Kidney (tissue), 14 donors: ENCODE data around the gene MRPL17. TPM values are rescaled to one million over a fixed set of nuclear protein-coding genes. Genes with fewer than 3 reads are reported as not detected.

ENCODE experiments used
- DNase-seq, 5 donors: peaks; one replicate each; pipeline ENCODE4 v3.0.0-alpha.2; 2013 to 2020
- FAIRE-seq: peaks from 2 replicates; lab custom pipeline; 2012; peaks lifted over from hg19 to GRCh38; lab: Jason Lieb, UNC
- H3K27ac ChIP-seq, 2 donors: one replicate each; pipeline ENCODE4 v1.7.0; 2013; ENCODE audit warnings: low read depth in 2 of 2, low read length in 2 of 2, inconsistent platforms in 1 of 2
- H3K27me3 ChIP-seq: one replicate; pipeline ENCODE4 v1.7.1; 2013; ENCODE audit warnings: low read length, inconsistent platforms; ENCODE audit not compliant: control insufficient read depth, insufficient read depth
- H3K36me3 ChIP-seq, 3 donors: one replicate each; pipeline versions ENCODE4 v1.7.0 to v1.7.1; 2013; ENCODE audit warnings: low read length in 3 of 3, control low read depth in 1 of 3, inconsistent platforms in 1 of 3; ENCODE audit not compliant: insufficient read depth in 3 of 3, control insufficient read depth in 2 of 3
- H3K4me1 ChIP-seq, 3 donors: one replicate each; pipeline versions ENCODE4 v1.7.0 to v1.7.1; 2013; ENCODE audit warnings: low read length in 3 of 3, inconsistent platforms in 1 of 3, low read depth in 1 of 3; ENCODE audit not compliant: control insufficient read depth in 2 of 3, insufficient read depth in 2 of 3
- H3K4me3 ChIP-seq, 3 donors: one replicate each; pipeline versions ENCODE4 v1.7.0 to v1.8.1; 2013; ENCODE audit warnings: low read length in 3 of 3, control low read depth in 1 of 3, inconsistent platforms in 1 of 3
- H3K9ac ChIP-seq, 3 donors: one replicate each; pipeline versions ENCODE4 v1.7.0 to v1.7.1; 2013; ENCODE audit warnings: low read length in 3 of 3, control low read depth in 1 of 3, inconsistent platforms in 1 of 3
- H3K9me3 ChIP-seq, 3 donors: one replicate each; pipeline versions ENCODE4 v1.7.0 to v1.7.1; 2013; ENCODE audit warnings: low read length in 3 of 3, control low read depth in 1 of 3, inconsistent platforms in 1 of 3; ENCODE audit not compliant: control insufficient read depth in 2 of 3, insufficient read depth in 1 of 3
- intact Hi-C: fragments of 100-400 bp; cut with DNase I; formaldehyde crosslinking; loops from one replicate; pipeline ENCODE4 v1.11.1; 2022
- polyA plus RNA-seq: library from polyadenylated mRNA; stranded (reverse); fragments of 350-450 nt; fragmentation: Illumina TruSeq; extraction: RNeasy Lipid Tissue Mini Kit (QIAGEN cat#74804); gene quantifications from one replicate; pipeline ENCODE4 v1.2.3, GENCODE V29; 2014; ENCODE audit warnings: low read depth, low replicate concordance; ENCODE audit not compliant: insufficient read depth
- total RNA-seq: library from RNA; stranded (reverse); fragmentation: NEBNext Ultra II Directional; extraction: Animal tissue kit (Norgen Biotek cat#: 25700); gene quantifications from one replicate; pipeline ENCODE4 v1.2.1, GENCODE V29; 2021
- TF ChIP-seq, protein P1 (sequence below): IDR thresholded peaks from 3 replicates; pipeline ENCODE4 v1.5.1; 2012; ENCODE audit warnings: mild to moderate bottlenecking, moderate library complexity, borderline replicate concordance; ENCODE audit not compliant: insufficient read depth; ENCODE audit errors: extremely low read depth
- donor health status: control.
- donor health status: control.
- donor health status: control.
- donor health status: control.
- donor health status: control.
- donor health status: DM: yes; HTN: yes; CAD: no.
- donor health status: Normal renal cell carcinoma (clear cell type).

MRPL17 gene
- total and polyA plus RNA-seq, 2 donors from 2014 or later = 44.0 to 121 TPM

DNA sequence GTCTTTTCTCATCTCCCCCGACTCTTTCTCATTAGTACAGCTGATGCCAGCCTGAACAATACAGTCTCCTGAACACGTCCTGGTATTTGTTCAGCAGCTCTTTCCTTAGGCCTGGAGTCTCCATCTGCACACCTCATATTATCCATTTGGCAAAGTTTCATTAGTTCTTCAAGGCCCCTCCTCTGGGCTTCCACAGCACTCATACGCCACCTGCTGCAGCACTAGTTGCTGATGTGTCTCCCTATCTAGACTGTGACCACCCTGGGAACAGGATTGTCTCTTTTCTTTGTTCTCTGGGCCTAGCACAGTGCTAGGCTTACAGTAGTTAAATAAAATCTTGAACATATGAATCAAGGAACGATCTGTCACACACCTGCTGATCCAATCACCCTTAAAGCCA is 44.7 kb downstream of the MRPL17 start:
- FAIRE-seq (no peak), DNase-seq (no peak)
- H3K9ac ChIP-seq = no peak overlapping the region
- intact Hi-C loops = no loop called here
- H3K36me3 ChIP-seq = no peaks in the 10 kb centered on the region
- H3K27me3 ChIP-seq = no peaks in the 10 kb centered on the region
- peaks cover 0 to 21% (median 12%) of the 10 kb centered on the region in 3 donors for H3K4me1 ChIP-seq
- no peak overlapping the region for H3K27ac ChIP-seq
- no peak overlapping the region for H3K4me3 ChIP-seq
- TF ChIP-seq, protein P1, sequence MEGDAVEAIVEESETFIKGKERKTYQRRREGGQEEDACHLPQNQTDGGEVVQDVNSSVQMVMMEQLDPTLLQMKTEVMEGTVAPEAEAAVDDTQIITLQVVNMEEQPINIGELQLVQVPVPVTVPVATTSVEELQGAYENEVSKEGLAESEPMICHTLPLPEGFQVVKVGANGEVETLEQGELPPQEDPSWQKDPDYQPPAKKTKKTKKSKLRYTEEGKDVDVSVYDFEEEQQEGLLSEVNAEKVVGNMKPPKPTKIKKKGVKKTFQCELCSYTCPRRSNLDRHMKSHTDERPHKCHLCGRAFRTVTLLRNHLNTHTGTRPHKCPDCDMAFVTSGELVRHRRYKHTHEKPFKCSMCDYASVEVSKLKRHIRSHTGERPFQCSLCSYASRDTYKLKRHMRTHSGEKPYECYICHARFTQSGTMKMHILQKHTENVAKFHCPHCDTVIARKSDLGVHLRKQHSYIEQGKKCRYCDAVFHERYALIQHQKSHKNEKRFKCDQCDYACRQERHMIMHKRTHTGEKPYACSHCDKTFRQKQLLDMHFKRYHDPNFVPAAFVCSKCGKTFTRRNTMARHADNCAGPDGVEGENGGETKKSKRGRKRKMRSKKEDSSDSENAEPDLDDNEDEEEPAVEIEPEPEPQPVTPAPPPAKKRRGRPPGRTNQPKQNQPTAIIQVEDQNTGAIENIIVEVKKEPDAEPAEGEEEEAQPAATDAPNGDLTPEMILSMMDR = no peak
- no peaks in the 10 kb centered on the region for H3K9me3 ChIP-seq

DNA sequence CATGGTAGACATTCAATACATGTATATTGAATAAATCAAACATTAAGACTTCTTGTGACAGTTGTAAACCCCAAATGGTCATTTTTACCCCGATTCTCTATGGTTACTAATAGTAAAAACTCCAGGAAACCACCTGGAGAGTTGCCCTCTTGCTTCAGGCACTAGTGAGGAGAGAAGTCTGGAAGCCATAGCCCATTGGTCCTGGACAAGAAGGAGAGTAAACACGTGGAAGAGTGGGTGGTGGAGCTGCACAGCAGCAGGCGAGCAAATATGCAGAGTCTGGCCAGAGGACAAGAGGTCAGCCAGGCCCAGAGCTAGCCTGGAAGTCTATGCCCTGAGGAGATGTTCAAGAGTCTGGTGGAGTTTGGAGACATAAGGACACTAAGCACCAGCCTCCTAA is 45.3 kb downstream of the MRPL17 start:
- intact Hi-C loops = no loop called here
- peak in 1 of 5 donors; percentile 64 for DNase-seq
- Histone ChIP-seq H3K9ac (no peak overlapping the region), H3K36me3 (no peaks in the 10 kb centered on the region), H3K4me1 (peaks cover 0 to 21% (median 12%) of the 10 kb centered on the region in 3 donors), H3K27me3 (no peaks in the 10 kb centered on the region), H3K27ac (no peak overlapping the region), H3K9me3 (no peaks in the 10 kb centered on the region), H3K4me3 (no peak overlapping the region)
- TF ChIP-seq, protein P1 = no peak
- FAIRE-seq = no peak

DNA sequence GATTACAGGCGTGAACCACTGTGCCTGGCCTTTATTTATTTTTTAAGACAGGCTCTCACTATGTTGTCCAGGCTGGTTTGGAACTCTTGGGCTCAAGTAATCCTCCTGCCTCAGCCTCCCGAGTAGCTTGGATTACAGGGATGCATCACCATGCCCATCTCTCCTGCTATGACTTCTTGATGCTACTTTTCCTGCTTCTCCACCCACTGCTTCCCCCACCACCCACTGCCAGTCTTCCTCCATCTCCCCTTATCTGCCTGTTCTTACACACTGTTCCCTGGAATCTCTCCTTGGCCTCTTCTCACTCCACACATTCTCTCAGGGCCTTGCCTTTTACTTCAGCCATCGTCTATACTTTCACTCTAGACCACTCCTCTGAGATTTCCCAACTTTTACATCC is 46.7 kb downstream of the MRPL17 start:
- TF ChIP-seq, protein P1 = no peak
- Histone ChIP-seq H3K4me3 (no peak overlapping the region), H3K27me3 (no peaks in the 10 kb centered on the region), H3K27ac (peak overlapping the region in 1 of 2 donors; percentile 32), H3K9ac (no peak overlapping the region), H3K36me3 (peaks cover 0 to 3% (median 0%) of the 10 kb centered on the region in 3 donors), H3K4me1 (peaks cover 0 to 21% (median 12%) of the 10 kb centered on the region in 3 donors), H3K9me3 (no peaks in the 10 kb centered on the region)
- intact Hi-C loops = no loop called here
- peak in 1 of 5 donors; percentile 9 for DNase-seq
- no peak for FAIRE-seq
